HepG2 (cell line): Measurements from ENCODE around the gene ACSS1. TPM values are rescaled to one million over a fixed set of nuclear protein-coding genes. Genes with fewer than 3 reads are reported as not detected.

Experiments
- DZIP1 ChIP-seq: sonication (generic); formaldehyde crosslinking; IDR thresholded peaks from 2 replicates; pipeline ENCODE4 v1.5.0; 2020; ENCODE audit warnings: mild to moderate bottlenecking, missing genetic modification reagents
- MIER2 ChIP-seq: IDR thresholded peaks from 2 replicates; pipeline ENCODE4 v1.6.1; 2016; ENCODE audit warnings: missing biosample characterization, missing genetic modification reagents
- NCOA2 ChIP-seq: sonication (generic); formaldehyde crosslinking; IDR thresholded peaks from 2 replicates; pipeline ENCODE4 v1.8.0; 2022; ENCODE audit warnings: inconsistent platforms
- SOX6 ChIP-seq, 2 experiments: fragments of 450-650 bp in 1 of 2; sonication (generic) in 1 of 2; formaldehyde crosslinking in 1 of 2; IDR thresholded peaks; 2 replicates each; pipeline versions ENCODE4 v1.4.0 to v1.6.1; 2017 to 2020; ENCODE audit warnings: antibody characterized with exemption in 1 of 2, mild to moderate bottlenecking in 1 of 2, missing genetic modification reagents in 1 of 2
- ZBTB40 ChIP-seq, 2 experiments: fragments of 450-650 bp in 1 of 2; sonication (generic) in 1 of 2; formaldehyde crosslinking in 1 of 2; IDR thresholded peaks; 2 replicates each; pipeline versions ENCODE4 v1.6.1 to v1.8.0; 2016 to 2022; ENCODE audit warnings: antibody characterized with exemption in 1 of 2, mild to moderate bottlenecking in 1 of 2, missing genetic modification reagents in 1 of 2
- ZFP36 ChIP-seq: fragments of 150-350 bp; IDR thresholded peaks from 2 replicates; pipeline ENCODE4 v1.6.1; 2018; ENCODE audit warnings: borderline replicate concordance, low read length, low read depth; ENCODE audit not compliant: partially characterized antibody
- ZNF382 ChIP-seq: sonication (generic); formaldehyde crosslinking; IDR thresholded peaks from 2 replicates; pipeline ENCODE4 v1.5.0; 2020; ENCODE audit warnings: missing genetic modification reagents, mild to moderate bottlenecking, borderline replicate concordance
- ZNF556 ChIP-seq: sonication (generic); formaldehyde crosslinking; IDR thresholded peaks from 2 replicates; pipeline ENCODE4 v1.4.0; 2020; ENCODE audit warnings: mild to moderate bottlenecking, missing genetic modification reagents, borderline replicate concordance
- ZNF773 ChIP-seq: sonication (generic); formaldehyde crosslinking; IDR thresholded peaks from 2 replicates; pipeline ENCODE4 v1.4.0; 2020; ENCODE audit warnings: missing genetic modification reagents, borderline replicate concordance
- ZNF781 ChIP-seq: sonication (generic); formaldehyde crosslinking; IDR thresholded peaks from 2 replicates; pipeline ENCODE4 v1.5.1; 2020; ENCODE audit warnings: borderline replicate concordance, mild to moderate bottlenecking, missing genetic modification reagents; ENCODE audit errors: not compliant biosample characterization
- ZNF816 ChIP-seq: sonication (generic); formaldehyde crosslinking; IDR thresholded peaks from 2 replicates; pipeline ENCODE4 v1.8.0; 2022; ENCODE audit warnings: missing genetic modification reagents, mild to moderate bottlenecking, borderline replicate concordance
- ZNF883 ChIP-seq: sonication (generic); formaldehyde crosslinking; IDR thresholded peaks from 2 replicates; pipeline ENCODE4 v1.5.1; 2020; ENCODE audit warnings: mild to moderate bottlenecking, missing genetic modification reagents; ENCODE audit errors: not compliant biosample characterization
- ZSCAN21 ChIP-seq: sonication (generic); formaldehyde crosslinking; IDR thresholded peaks from 2 replicates; pipeline ENCODE4 v1.8.0; 2022; ENCODE audit warnings: mild to moderate bottlenecking, missing genetic modification reagents, moderate library complexity, borderline replicate concordance
- polyA plus RNA-seq, 8 experiments: library from polyadenylated mRNA; depleted of rRNA in 3 of 8; stranded (reverse) in 7 of 8; unstranded in 1 of 8; fragments of >200 nt; fragmentation: Illumina TruSeq in 4 of 8; extraction: Trizol in 4 of 8; gene quantifications; 2 replicates each; pipeline versions ENCODE4 v1.2.1 to v1.2.3, GENCODE V29; 2011 to 2016; ENCODE audit warnings: low read depth in 4 of 8, missing spikeins in 1 of 8, mixed read lengths in 1 of 8; ENCODE audit not compliant: insufficient read depth in 1 of 8
- total RNA-seq, 5 experiments: library from RNA; depleted of rRNA; stranded (reverse); fragments of >200 nt; fragmentation: Illumina TruSeq; extraction: Trizol; gene quantifications; 2 replicates each; pipeline ENCODE4 v1.2.3, GENCODE V29; 2016; ENCODE audit warnings: low read depth in 1 of 5
- TF ChIP-seq, protein P1 (sequence below): IDR thresholded peaks from 2 replicates; pipeline ENCODE4 v1.6.1; 2016; ENCODE audit warnings: control low read depth

The ACSS1 gene
- total and polyA plus RNA-seq, 2 of the 13 experiments (the other 11 are each of a cell fraction or from before 2014, with no cell fraction given) = 15.2 to 41.6 TPM

GRCh38 chr20:25067102-25067987 is 9.4 kb upstream of the ACSS1 start (continued):
- TF ChIP-seq ZBTB40 (IDR thresholded peaks at IDR 0.05) (no peak), ZBTB40 (CRISPR knock-in tag; IDR thresholded peaks at IDR 0.05) (no peak), ZNF883 (CRISPR knock-in tag) (no peak), DZIP1 (CRISPR knock-in tag) (no peak), ZNF781 (CRISPR knock-in tag) (no peak), ZNF556 (0 out of 2 replicates have a peak, but pooled peaks have one; percentile 51), MIER2 (no peak), ZNF382 (CRISPR knock-in tag) (no peak), ZFP36 (no peak), NCOA2 (CRISPR knock-in tag) (no peak), SOX6 (IDR thresholded peaks at IDR 0.05) (0 out of 2 replicates have a peak, but pooled peaks have one; percentile 52), SOX6 (CRISPR knock-in tag; IDR thresholded peaks at IDR 0.05) (no peak), ZNF816 (CRISPR knock-in tag) (no peak), ZSCAN21 (CRISPR knock-in tag) (0 out of 2 replicates have a peak, but pooled peaks have one; percentile 53), ZNF773 (no peak)
- TF ChIP-seq, protein P1, sequence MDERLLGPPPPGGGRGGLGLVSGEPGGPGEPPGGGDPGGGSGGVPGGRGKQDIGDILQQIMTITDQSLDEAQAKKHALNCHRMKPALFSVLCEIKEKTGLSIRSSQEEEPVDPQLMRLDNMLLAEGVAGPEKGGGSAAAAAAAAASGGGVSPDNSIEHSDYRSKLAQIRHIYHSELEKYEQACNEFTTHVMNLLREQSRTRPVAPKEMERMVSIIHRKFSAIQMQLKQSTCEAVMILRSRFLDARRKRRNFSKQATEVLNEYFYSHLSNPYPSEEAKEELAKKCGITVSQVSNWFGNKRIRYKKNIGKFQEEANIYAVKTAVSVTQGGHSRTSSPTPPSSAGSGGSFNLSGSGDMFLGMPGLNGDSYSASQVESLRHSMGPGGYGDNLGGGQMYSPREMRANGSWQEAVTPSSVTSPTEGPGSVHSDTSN (CRISPR knock-in tag) = no peak
